ENCODE data around the gene EHBP1.

GRCh38 chr2:62740221-62740620 is 34.7 kb downstream of the EHBP1 start:
- TF ChIP-seq SUZ12 (IDR thresholded peaks at IDR 0.05; ENCODE audit: extremely low read depth, insufficient read depth, insufficient read length), result no peak
- TF ChIP-seq YY1 (IDR thresholded peaks at IDR 0.05; ENCODE audit: insufficient read depth, insufficient read length), result no peak
